Fibroblast of villous mesenchyme (primary cell): Measurements from ENCODE around the gene ATAD3B. TPM values are rescaled to one million over a fixed set of nuclear protein-coding genes. Genes with fewer than 3 reads are reported as not detected.
"Not testable (repeated sequence)": the region's sequence is repeated elsewhere in the genome, so short reads cannot be mapped to it uniquely, and the experiment has no call there.

Experiments
- DNase-seq: peaks from one replicate; pipeline ENCODE4 v3.0.0-alpha.2; 2010; ENCODE audit warnings: low read depth
- H3K4me3 ChIP-seq: 2 replicates; pipeline ENCODE4 v1.5.1; 2011; ENCODE audit warnings: low read depth, mild to moderate bottlenecking, low read length
- CTCF ChIP-seq: IDR thresholded peaks from 2 replicates; pipeline ENCODE4 v1.5.1; 2012; ENCODE audit warnings: low read depth, mild to moderate bottlenecking, low read length; ENCODE audit not compliant: insufficient read depth
- total RNA-seq: library from RNA; depleted of rRNA; stranded (reverse); fragments of >200 nt; gene quantifications from 2 replicates; pipeline ENCODE4 v1.2.3, GENCODE V29; 2012

ATAD3B gene
- total RNA-seq, 1 donor: 17.3 TPM

- TF ChIP-seq CTCF: no peak
- no peak overlapping the region for H3K4me3 ChIP-seq
- DNase-seq: no peak
Measured at GRCh38 chr1:1463312-1463711, 8.3 kb upstream of the ATAD3B start.

DNA sequence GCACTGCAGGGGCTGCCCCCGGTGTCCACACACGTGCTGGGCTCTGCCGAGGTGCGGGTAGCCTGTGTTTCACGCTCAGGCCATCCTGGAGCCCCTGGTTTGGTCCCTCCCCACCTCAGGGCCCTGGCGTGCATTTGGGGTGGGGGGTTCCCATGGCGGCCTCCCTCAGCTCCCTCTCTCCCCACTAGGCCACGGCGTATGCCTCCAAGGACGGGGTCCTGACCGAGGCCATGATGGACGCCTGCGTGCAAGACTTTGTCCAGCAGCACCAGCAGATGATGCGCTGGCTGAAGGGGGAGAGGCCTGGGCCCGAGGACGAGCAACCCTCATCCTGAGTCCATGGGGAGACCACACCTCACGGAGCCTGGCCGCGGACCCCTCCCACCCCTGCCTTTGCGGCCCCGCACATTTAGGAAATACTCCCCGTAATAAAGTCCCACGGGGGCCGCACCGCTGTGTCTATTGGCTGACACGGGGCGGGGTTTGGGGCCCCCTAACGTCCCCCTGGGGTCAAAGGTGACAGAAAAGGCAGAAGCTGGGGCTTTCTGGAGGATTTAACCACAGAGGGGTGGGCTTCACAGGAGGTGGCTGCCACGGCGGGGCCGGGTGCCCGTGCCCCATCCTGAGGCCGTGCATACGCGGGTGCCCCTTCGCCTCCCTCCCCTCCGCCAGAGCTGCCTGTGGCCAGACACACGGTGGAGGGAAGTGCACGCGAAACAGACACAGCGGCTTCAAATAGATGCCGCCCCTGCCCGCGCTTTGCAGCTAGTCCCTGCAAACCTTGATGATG, 3.2 kb upstream of the ATAD3B start:
- not testable (repeated sequence) for H3K4me3 ChIP-seq, DNase-seq

- peak overlapping the region; percentile 84 for H3K4me3 ChIP-seq
- no peak for TF ChIP-seq CTCF
- DNase-seq: no peak
Measured at GRCh38 chr1:1470626-1471388, 758 bp upstream of the ATAD3B start.

- peak overlapping the region; percentile 84 for H3K4me3 ChIP-seq
- not testable (repeated sequence) for DNase-seq
Measured at GRCh38 chr1:1472053-1472876, 700 bp downstream of the ATAD3B start.

DNA sequence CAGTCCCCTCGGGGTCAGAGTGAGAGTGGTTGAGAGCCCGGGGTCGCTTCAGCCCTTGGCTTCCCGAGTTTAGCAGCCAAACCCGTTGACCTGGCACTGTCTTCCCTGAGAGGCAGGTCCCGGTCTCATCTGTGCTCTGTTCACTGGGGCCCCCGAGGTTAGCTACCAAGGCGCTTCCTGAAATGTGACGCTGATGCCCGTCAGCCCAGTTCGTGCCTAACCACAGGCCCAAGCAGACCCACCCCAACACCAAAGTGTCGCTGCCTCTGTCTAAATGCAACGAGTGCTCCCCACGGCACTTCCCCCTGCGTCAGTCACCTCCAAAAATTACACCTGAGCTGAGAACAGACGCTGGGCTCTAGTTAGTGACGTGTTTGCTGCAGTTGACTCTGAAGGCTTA, 4.4 kb downstream of the ATAD3B start:
- DNase-seq, H3K4me3 ChIP-seq: not testable (repeated sequence)

- no peak overlapping the region for H3K4me3 ChIP-seq
- no peak for TF ChIP-seq CTCF
- DNase-seq: no peak
Measured at GRCh38 chr1:1477206-1477605, 5.6 kb downstream of the ATAD3B start.

DNA sequence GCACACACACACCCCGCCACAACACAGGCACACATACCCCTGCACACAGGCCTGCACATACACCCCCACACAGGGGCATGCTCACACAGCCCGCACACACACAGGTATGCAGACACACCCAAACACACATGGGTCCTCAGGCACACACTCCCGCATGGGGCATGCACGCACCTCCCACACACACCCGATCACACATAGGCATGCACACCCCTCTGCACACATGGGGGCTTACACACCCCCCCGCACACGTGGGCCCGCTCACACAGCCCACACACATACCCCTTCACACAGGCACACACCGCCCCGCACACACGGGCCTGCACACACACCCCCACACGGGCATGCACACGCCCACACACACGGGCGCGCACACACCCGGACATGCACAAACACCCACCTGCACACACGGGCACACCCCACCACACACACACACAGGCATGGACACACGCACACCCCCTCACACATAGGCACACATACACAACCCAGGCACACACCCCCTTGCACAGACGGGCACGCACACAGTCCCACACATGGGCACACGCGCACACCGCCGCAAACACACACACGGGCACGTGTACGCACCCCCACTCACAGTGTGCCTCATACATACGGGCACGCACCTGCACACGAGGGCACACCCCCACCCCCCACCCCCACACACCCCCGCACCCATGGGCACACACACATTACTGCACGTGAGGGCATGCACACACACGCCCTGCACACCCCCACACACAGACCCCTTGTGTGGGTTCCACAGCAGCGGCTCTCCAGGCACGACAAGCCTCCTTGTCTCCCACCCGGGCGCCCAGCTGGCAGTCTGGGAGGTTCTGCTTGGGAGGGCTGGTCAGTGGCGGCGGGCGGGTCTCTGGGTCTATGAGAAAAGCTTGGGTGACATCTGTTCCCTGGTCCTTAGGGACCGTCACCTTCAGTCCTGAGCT, 8.3 kb downstream of the ATAD3B start:
- H3K4me3 ChIP-seq: no peak overlapping the region
- DNase-seq: no peak
- no peak for TF ChIP-seq CTCF

GRCh38 chr1:1480488-1480867, 8.9 kb downstream of the ATAD3B start:
- not testable (repeated sequence) for H3K4me3 ChIP-seq, DNase-seq

DNA sequence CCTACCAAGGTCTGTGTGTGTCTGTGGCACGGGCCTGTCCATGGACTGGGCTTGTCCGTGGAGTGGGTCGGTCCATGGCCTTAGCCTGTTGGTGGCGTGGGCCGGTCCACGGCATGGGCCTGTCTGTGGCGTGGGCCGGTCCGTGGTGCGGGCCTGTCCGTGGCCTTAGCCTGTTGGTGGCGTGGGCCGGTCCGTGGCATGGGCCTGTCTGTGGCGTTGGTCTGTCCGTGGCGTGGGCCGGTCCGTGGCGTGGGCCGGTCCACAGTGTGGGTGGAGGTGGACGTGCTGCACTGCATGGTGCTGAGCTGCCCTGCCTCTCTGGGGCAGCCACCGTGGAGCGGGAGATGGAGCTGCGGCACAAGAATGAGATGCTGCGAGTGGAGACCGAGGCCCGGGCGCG, 10.2 kb downstream of the ATAD3B start:
- not testable (repeated sequence) for DNase-seq, H3K4me3 ChIP-seq
